ENCODE data around the gene TMEM161A. TPM values are rescaled to one million over a fixed set of nuclear protein-coding genes. Genes with fewer than 3 reads are reported as not detected.

Gene TMEM161A
- total and polyA plus RNA-seq, 4 donors: 9.6 to 36.8 (median 24.2) TPM

DNA sequence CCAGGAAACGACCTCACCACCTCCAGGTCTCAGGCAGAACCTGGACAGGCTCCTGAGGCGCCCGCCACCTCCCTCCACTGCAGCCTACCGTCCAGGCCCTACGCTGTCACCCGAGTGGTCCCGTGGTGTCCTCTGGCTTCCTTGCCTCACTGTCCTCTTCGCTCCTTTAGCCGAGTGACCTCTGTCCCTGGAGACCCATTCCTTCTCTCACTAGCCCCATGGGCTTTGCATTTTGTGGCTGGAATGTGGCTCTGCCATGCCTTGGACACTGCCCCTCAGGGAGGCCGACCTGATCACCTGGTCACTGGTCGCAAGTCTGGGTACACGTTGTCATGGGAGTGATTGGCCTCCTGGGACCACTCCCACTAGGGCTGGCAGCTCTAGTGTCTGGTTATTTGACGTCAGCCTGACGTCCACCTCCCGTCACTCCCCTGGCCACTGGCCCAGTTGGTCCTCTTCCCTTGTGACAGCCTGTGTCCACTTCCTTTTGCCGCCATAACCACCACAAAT is 56.6 kb downstream of the TMEM161A start:
- peaks cover 40% of the 10 kb centered on the region for H3K36me3 ChIP-seq (ENCODE audit: control insufficient read depth, insufficient read depth, low read length)
- H3K4me3 ChIP-seq (ENCODE audit: low read depth, low read length): no peak overlapping the region
- peaks cover 5% of the 10 kb centered on the region for H3K4me1 ChIP-seq (ENCODE audit: control insufficient read depth, insufficient read depth, low read length)
- H3K27ac ChIP-seq (ENCODE audit: low read depth, low read length): no peak overlapping the region
- no peaks in the 10 kb centered on the region for H3K9me3 ChIP-seq (ENCODE audit: control insufficient read depth, insufficient read depth, low read length)
- WGBS (ENCODE audit: insufficient coverage): 77% methylated on average over 14 of the region's 16 CpGs
- no peaks in the 10 kb centered on the region for H3K27me3 ChIP-seq (ENCODE audit: control insufficient read depth, insufficient read depth, low read length)
- no peak for DNase-seq (ENCODE audit: low read depth in 4 of 6, low spot score in 6 of 6)

GRCh38 chr19:19079571-19079970 is 58.7 kb downstream of the TMEM161A start:
- WGBS (ENCODE audit: insufficient coverage): no CpG with 5 or more reads among the region's 1 CpG
- no peak overlapping the region for H3K27ac ChIP-seq (ENCODE audit: low read depth, low read length)
- H3K9me3 ChIP-seq (ENCODE audit: control insufficient read depth, insufficient read depth, low read length): no peaks in the 10 kb centered on the region
- no peaks in the 10 kb centered on the region for H3K27me3 ChIP-seq (ENCODE audit: control insufficient read depth, insufficient read depth, low read length)
- no peak for DNase-seq (ENCODE audit: low read depth in 4 of 6, low spot score in 6 of 6)
- H3K4me1 ChIP-seq (ENCODE audit: control insufficient read depth, insufficient read depth, low read length): no peaks in the 10 kb centered on the region
- peaks cover 39% of the 10 kb centered on the region for H3K36me3 ChIP-seq (ENCODE audit: control insufficient read depth, insufficient read depth, low read length)
- no peak overlapping the region for H3K4me3 ChIP-seq (ENCODE audit: low read depth, low read length)

DNA sequence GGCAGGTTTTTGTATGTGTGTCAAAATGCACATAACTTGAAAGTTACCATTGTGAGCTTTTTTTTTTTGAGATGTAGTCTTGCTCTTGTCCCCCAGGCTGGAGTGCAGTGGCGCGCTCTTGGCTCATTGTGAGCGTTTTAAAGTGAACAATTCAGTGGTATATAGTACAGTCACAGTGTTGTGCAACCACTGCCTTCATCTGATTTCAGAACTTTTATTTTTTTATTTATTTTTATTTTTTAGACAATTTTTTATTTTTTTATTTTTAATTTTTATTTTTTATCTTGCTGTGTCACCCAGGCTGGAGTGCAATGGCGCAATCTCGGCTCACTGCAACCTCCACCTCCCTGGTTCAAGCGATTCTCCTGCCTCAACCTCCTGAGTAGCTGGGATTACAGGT is 59.5 kb downstream of the TMEM161A start:
- Histone ChIP-seq H3K36me3 (ENCODE audit: control insufficient read depth, insufficient read depth, low read length) (peaks cover 36% of the 10 kb centered on the region), H3K27ac (ENCODE audit: low read depth, low read length) (no peak overlapping the region), H3K9me3 (ENCODE audit: control insufficient read depth, insufficient read depth, low read length) (no peaks in the 10 kb centered on the region), H3K4me3 (ENCODE audit: low read depth, low read length) (no peak overlapping the region), H3K27me3 (ENCODE audit: control insufficient read depth, insufficient read depth, low read length) (no peaks in the 10 kb centered on the region), H3K4me1 (ENCODE audit: control insufficient read depth, insufficient read depth, low read length) (peaks cover 3% of the 10 kb centered on the region)
- no peak for DNase-seq (ENCODE audit: low read depth in 4 of 6, low spot score in 6 of 6)
- no CpG with 5 or more reads among the region's 6 CpGs for WGBS (ENCODE audit: insufficient coverage)

DNA sequence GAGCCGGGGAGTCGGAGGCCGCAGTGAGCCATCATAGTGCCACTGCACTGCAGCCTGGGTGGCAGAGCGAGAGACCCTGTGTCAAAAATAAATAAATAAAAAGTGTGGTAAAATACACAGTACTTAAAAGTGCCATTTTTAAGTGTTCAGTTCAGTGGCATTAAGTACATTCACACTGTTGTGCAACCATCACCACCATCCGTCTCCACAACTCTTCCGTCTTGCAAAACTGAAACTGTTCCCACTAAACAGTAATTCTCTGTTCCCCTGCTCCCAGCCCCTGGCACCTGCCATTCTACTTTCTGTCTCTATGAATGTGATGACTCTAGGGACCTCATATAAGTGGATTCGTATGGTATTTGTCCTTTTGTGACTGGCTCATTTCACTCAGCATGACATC is 61.2 kb downstream of the TMEM161A start:
- Histone ChIP-seq H3K4me1 (ENCODE audit: control insufficient read depth, insufficient read depth, low read length) (peaks cover 3% of the 10 kb centered on the region), H3K9me3 (ENCODE audit: control insufficient read depth, insufficient read depth, low read length) (no peaks in the 10 kb centered on the region), H3K27ac (ENCODE audit: low read depth, low read length) (no peak overlapping the region), H3K36me3 (ENCODE audit: control insufficient read depth, insufficient read depth, low read length) (peaks cover 24% of the 10 kb centered on the region), H3K27me3 (ENCODE audit: control insufficient read depth, insufficient read depth, low read length) (no peaks in the 10 kb centered on the region), H3K4me3 (ENCODE audit: low read depth, low read length) (no peak overlapping the region)
- peak in 1 of 6 donors; percentile 61 for DNase-seq (ENCODE audit: low read depth in 4 of 6, low spot score in 6 of 6)
- WGBS (ENCODE audit: insufficient coverage): 75% methylated on average over 2 of the region's 7 CpGs

DNA sequence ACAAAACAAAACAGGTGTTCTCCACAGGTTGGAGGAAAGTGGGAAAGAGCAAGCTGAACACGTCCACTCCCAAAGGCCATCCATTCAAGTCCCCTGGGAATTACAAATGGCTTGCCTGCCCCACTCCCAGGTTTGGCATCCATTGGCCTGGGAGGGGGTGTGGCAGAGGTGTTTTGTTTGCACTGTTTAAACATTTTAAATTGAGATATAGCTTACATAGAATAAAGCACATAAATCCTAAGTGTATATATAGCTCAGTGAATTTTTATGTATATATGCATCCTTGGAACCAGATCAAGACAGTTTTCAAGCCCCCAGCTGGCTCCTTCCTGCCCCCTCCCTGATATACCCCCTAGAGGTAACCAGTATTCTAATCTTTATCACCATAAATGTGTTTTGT is 61.8 kb downstream of the TMEM161A start:
- no peaks in the 10 kb centered on the region for H3K9me3 ChIP-seq (ENCODE audit: control insufficient read depth, insufficient read depth, low read length)
- WGBS (ENCODE audit: insufficient coverage): no CpG with 5 or more reads among the region's 1 CpG
- no peak overlapping the region for H3K4me3 ChIP-seq (ENCODE audit: low read depth, low read length)
- no peak for DNase-seq (ENCODE audit: low read depth in 4 of 6, low spot score in 6 of 6)
- peaks cover 3% of the 10 kb centered on the region for H3K4me1 ChIP-seq (ENCODE audit: control insufficient read depth, insufficient read depth, low read length)
- H3K36me3 ChIP-seq (ENCODE audit: control insufficient read depth, insufficient read depth, low read length): peaks cover 21% of the 10 kb centered on the region
- no peak overlapping the region for H3K27ac ChIP-seq (ENCODE audit: low read depth, low read length)
- no peaks in the 10 kb centered on the region for H3K27me3 ChIP-seq (ENCODE audit: control insufficient read depth, insufficient read depth, low read length)

- WGBS (ENCODE audit: insufficient coverage): 93% methylated on average over 4 of the region's 8 CpGs
- Histone ChIP-seq H3K9me3 (ENCODE audit: control insufficient read depth, insufficient read depth, low read length) (no peaks in the 10 kb centered on the region), H3K27ac (ENCODE audit: low read depth, low read length) (no peak overlapping the region), H3K27me3 (ENCODE audit: control insufficient read depth, insufficient read depth, low read length) (no peaks in the 10 kb centered on the region), H3K36me3 (ENCODE audit: control insufficient read depth, insufficient read depth, low read length) (peaks cover 23% of the 10 kb centered on the region), H3K4me3 (ENCODE audit: low read depth, low read length) (no peak overlapping the region), H3K4me1 (ENCODE audit: control insufficient read depth, insufficient read depth, low read length) (peaks cover 3% of the 10 kb centered on the region)
- no peak for DNase-seq (ENCODE audit: low read depth in 4 of 6, low spot score in 6 of 6)
These were observed 63.2 kb downstream of the TMEM161A start for GRCh38 chr19:19075126-19075525.

DNA sequence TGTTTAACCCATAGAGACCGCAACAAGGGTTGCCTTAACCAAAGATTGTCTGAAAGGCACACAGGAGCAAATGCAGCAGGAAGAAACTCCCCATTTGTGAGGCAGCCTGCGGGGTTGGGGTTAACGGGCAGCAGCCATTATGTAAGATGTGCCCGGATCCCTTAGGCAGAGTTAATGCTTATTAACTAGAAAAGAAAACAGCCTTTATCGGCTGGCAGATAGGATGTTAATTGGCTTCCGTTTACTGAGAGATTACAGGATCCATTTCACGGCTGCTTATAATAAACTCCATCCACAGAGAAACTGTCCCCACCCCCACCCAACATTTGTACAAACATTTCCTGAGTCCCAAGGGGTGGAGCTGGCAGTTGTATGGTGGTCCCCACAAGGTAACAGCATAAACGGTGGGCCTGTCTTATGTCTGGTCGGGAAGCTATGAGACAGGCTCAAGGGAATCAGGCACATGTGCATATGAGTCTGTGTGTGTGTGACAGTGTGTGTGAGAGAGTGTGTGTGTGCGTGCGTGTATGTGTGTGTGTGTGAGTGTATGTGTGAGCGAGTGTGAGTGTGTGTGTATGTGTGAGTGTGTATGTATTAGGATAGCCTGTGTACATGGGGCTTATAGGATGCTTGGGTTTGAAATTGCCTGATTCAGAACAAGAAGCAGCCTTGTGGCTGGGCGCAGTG is 63.9 kb downstream of the TMEM161A start:
- no peaks in the 10 kb centered on the region for H3K27me3 ChIP-seq (ENCODE audit: control insufficient read depth, insufficient read depth, low read length)
- peaks cover 4% of the 10 kb centered on the region for H3K4me1 ChIP-seq (ENCODE audit: control insufficient read depth, insufficient read depth, low read length)
- H3K9me3 ChIP-seq (ENCODE audit: control insufficient read depth, insufficient read depth, low read length): no peaks in the 10 kb centered on the region
- H3K36me3 ChIP-seq (ENCODE audit: control insufficient read depth, insufficient read depth, low read length): peaks cover 23% of the 10 kb centered on the region
- peak in 1 of 6 donors; percentile 92 for DNase-seq (ENCODE audit: low read depth in 4 of 6, low spot score in 6 of 6)
- H3K27ac ChIP-seq (ENCODE audit: low read depth, low read length): no peak overlapping the region
- 52% methylated on average over 9 of the region's 13 CpGs for WGBS (ENCODE audit: insufficient coverage)
- H3K4me3 ChIP-seq (ENCODE audit: low read depth, low read length): no peak overlapping the region

GRCh38 chr19:19071897-19072296 is 66.4 kb downstream of the TMEM161A start:
- H3K9me3 ChIP-seq (ENCODE audit: control insufficient read depth, insufficient read depth, low read length): no peaks in the 10 kb centered on the region
- no peak for DNase-seq (ENCODE audit: low read depth in 4 of 6, low spot score in 6 of 6)
- H3K4me3 ChIP-seq (ENCODE audit: low read depth, low read length): no peak overlapping the region
- WGBS (ENCODE audit: insufficient coverage): 90% methylated on average over 7 of the region's 8 CpGs
- no peak overlapping the region for H3K27ac ChIP-seq (ENCODE audit: low read depth, low read length)
- no peaks in the 10 kb centered on the region for H3K27me3 ChIP-seq (ENCODE audit: control insufficient read depth, insufficient read depth, low read length)
- H3K4me1 ChIP-seq (ENCODE audit: control insufficient read depth, insufficient read depth, low read length): peaks cover 13% of the 10 kb centered on the region
- peaks cover 15% of the 10 kb centered on the region for H3K36me3 ChIP-seq (ENCODE audit: control insufficient read depth, insufficient read depth, low read length)

All from spinal cord (tissue), 10 donors.